ENCODE results near the gene NVL.

Gene NVL

GRCh38 chr1:224266105-224266914, 63.7 kb downstream of the NVL start:
- Histone ChIP-seq H3K9me3 (ENCODE audit: control insufficient read depth, low read length) (no peaks in the 10 kb centered on the region), H3K36me3 (ENCODE audit: control insufficient read depth, insufficient read depth, low read length) (peaks cover 8% of the 10 kb centered on the region), H3K27me3 (ENCODE audit: control insufficient read depth, insufficient read depth, low read length, poor library complexity, severe bottlenecking) (no peaks in the 10 kb centered on the region), H3K4me1 (ENCODE audit: control insufficient read depth, insufficient read depth, low read length) (no peaks in the 10 kb centered on the region), H3K4me3 (ENCODE audit: insufficient read depth, low read depth, low read length) (no peak overlapping the region), H3K27ac (ENCODE audit: insufficient read depth, low read depth, low read length, poor library complexity, severe bottlenecking) (no peak overlapping the region)
- 93 to 95% methylated on average over 3 of the region's 3 CpGs for WGBS, 2 experiments

GRCh38 chr1:224264321-224264720, 65.7 kb downstream of the NVL start:
- Histone ChIP-seq H3K27ac (ENCODE audit: insufficient read depth, low read depth, low read length, poor library complexity, severe bottlenecking) (no peak overlapping the region), H3K4me1 (ENCODE audit: control insufficient read depth, insufficient read depth, low read length) (no peaks in the 10 kb centered on the region)

GRCh38 chr1:224262373-224263054, 67.5 kb downstream of the NVL start:
- Histone ChIP-seq H3K27ac (ENCODE audit: insufficient read depth, low read depth, low read length, poor library complexity, severe bottlenecking) (no peak overlapping the region), H3K36me3 (ENCODE audit: control insufficient read depth, insufficient read depth, low read length) (no peaks in the 10 kb centered on the region), H3K27me3 (ENCODE audit: control insufficient read depth, insufficient read depth, low read length, poor library complexity, severe bottlenecking) (no peaks in the 10 kb centered on the region), H3K4me3 (ENCODE audit: insufficient read depth, low read depth, low read length) (no peak overlapping the region), H3K4me1 (ENCODE audit: control insufficient read depth, insufficient read depth, low read length) (no peaks in the 10 kb centered on the region), H3K9me3 (ENCODE audit: control insufficient read depth, low read length) (no peaks in the 10 kb centered on the region)
- whole genome bisulfite sequencing, 2 experiments: 99 to 100% methylated on average over 2 of the region's 2 CpGs

More at GRCh38 chr1:224264321-224264720, 65.7 kb downstream of the NVL start:
- no peaks in the 10 kb centered on the region for H3K9me3 ChIP-seq (ENCODE audit: control insufficient read depth, low read length)
- peaks cover 6% of the 10 kb centered on the region for H3K36me3 ChIP-seq (ENCODE audit: control insufficient read depth, insufficient read depth, low read length)
- no peaks in the 10 kb centered on the region for H3K27me3 ChIP-seq (ENCODE audit: control insufficient read depth, insufficient read depth, low read length, poor library complexity, severe bottlenecking)
- no peak overlapping the region for H3K4me3 ChIP-seq (ENCODE audit: insufficient read depth, low read depth, low read length)
- WGBS, 2 experiments: 95 to 99% methylated on average over 3 to 4 of the region's 6 CpGs

GRCh38 chr1:224259986-224260385, 70.0 kb downstream of the NVL start:
- 94 to 95% methylated on average over 5 of the region's 5 CpGs for WGBS, 2 experiments
- Histone ChIP-seq H3K4me3 (ENCODE audit: insufficient read depth, low read depth, low read length) (no peak overlapping the region), H3K27me3 (ENCODE audit: control insufficient read depth, insufficient read depth, low read length, poor library complexity, severe bottlenecking) (no peaks in the 10 kb centered on the region), H3K36me3 (ENCODE audit: control insufficient read depth, insufficient read depth, low read length) (no peaks in the 10 kb centered on the region), H3K9me3 (ENCODE audit: control insufficient read depth, low read length) (no peaks in the 10 kb centered on the region), H3K4me1 (ENCODE audit: control insufficient read depth, insufficient read depth, low read length) (no peaks in the 10 kb centered on the region), H3K27ac (ENCODE audit: insufficient read depth, low read depth, low read length, poor library complexity, severe bottlenecking) (no peak overlapping the region)

- Histone ChIP-seq H3K36me3 (ENCODE audit: control insufficient read depth, insufficient read depth, low read length) (no peaks in the 10 kb centered on the region), H3K9me3 (ENCODE audit: control insufficient read depth, low read length) (no peaks in the 10 kb centered on the region), H3K27me3 (ENCODE audit: control insufficient read depth, insufficient read depth, low read length, poor library complexity, severe bottlenecking) (no peaks in the 10 kb centered on the region), H3K4me3 (ENCODE audit: insufficient read depth, low read depth, low read length) (no peak overlapping the region), H3K4me1 (ENCODE audit: control insufficient read depth, insufficient read depth, low read length) (no peaks in the 10 kb centered on the region), H3K27ac (ENCODE audit: insufficient read depth, low read depth, low read length, poor library complexity, severe bottlenecking) (no peak overlapping the region)
- no CpG with 5 or more reads among the region's 1 CpG for WGBS, 2 experiments
Observed at GRCh38 chr1:224258351-224258750, 71.6 kb downstream of the NVL start.

- no peaks in the 10 kb centered on the region for H3K4me1 ChIP-seq (ENCODE audit: control insufficient read depth, insufficient read depth, low read length)
- no peak overlapping the region for H3K4me3 ChIP-seq (ENCODE audit: insufficient read depth, low read depth, low read length)
- H3K36me3 ChIP-seq (ENCODE audit: control insufficient read depth, insufficient read depth, low read length): no peaks in the 10 kb centered on the region
- H3K9me3 ChIP-seq (ENCODE audit: control insufficient read depth, low read length): no peaks in the 10 kb centered on the region
- no peaks in the 10 kb centered on the region for H3K27me3 ChIP-seq (ENCODE audit: control insufficient read depth, insufficient read depth, low read length, poor library complexity, severe bottlenecking)
- no peak overlapping the region for H3K27ac ChIP-seq (ENCODE audit: insufficient read depth, low read depth, low read length, poor library complexity, severe bottlenecking)
- 37 to 43% methylated on average over 3 of the region's 3 CpGs for whole genome bisulfite sequencing, 2 experiments
Observed at GRCh38 chr1:224256640-224257039, 73.3 kb downstream of the NVL start.

- Histone ChIP-seq H3K4me3 (ENCODE audit: insufficient read depth, low read depth, low read length) (no peak overlapping the region), H3K27me3 (ENCODE audit: control insufficient read depth, insufficient read depth, low read length, poor library complexity, severe bottlenecking) (no peaks in the 10 kb centered on the region), H3K27ac (ENCODE audit: insufficient read depth, low read depth, low read length, poor library complexity, severe bottlenecking) (no peak overlapping the region), H3K4me1 (ENCODE audit: control insufficient read depth, insufficient read depth, low read length) (no peaks in the 10 kb centered on the region), H3K9me3 (ENCODE audit: control insufficient read depth, low read length) (no peaks in the 10 kb centered on the region), H3K36me3 (ENCODE audit: control insufficient read depth, insufficient read depth, low read length) (no peaks in the 10 kb centered on the region)
- WGBS, 2 experiments: 84 to 94% methylated on average over 1 of the region's 1 CpG
Observed at GRCh38 chr1:224253721-224254120, 76.3 kb downstream of the NVL start.

GRCh38 chr1:224252479-224252878, 77.5 kb downstream of the NVL start:
- Histone ChIP-seq H3K4me3 (ENCODE audit: insufficient read depth, low read depth, low read length) (no peak overlapping the region), H3K9me3 (ENCODE audit: control insufficient read depth, low read length) (no peaks in the 10 kb centered on the region), H3K27me3 (ENCODE audit: control insufficient read depth, insufficient read depth, low read length, poor library complexity, severe bottlenecking) (no peaks in the 10 kb centered on the region), H3K36me3 (ENCODE audit: control insufficient read depth, insufficient read depth, low read length) (peaks cover 4% of the 10 kb centered on the region), H3K4me1 (ENCODE audit: control insufficient read depth, insufficient read depth, low read length) (no peaks in the 10 kb centered on the region), H3K27ac (ENCODE audit: insufficient read depth, low read depth, low read length, poor library complexity, severe bottlenecking) (no peak overlapping the region)

- Histone ChIP-seq H3K4me3 (ENCODE audit: insufficient read depth, low read depth, low read length) (no peak overlapping the region), H3K36me3 (ENCODE audit: control insufficient read depth, insufficient read depth, low read length) (peaks cover 4% of the 10 kb centered on the region), H3K9me3 (ENCODE audit: control insufficient read depth, low read length) (no peaks in the 10 kb centered on the region), H3K27ac (ENCODE audit: insufficient read depth, low read depth, low read length, poor library complexity, severe bottlenecking) (no peak overlapping the region), H3K27me3 (ENCODE audit: control insufficient read depth, insufficient read depth, low read length, poor library complexity, severe bottlenecking) (no peaks in the 10 kb centered on the region), H3K4me1 (ENCODE audit: control insufficient read depth, insufficient read depth, low read length) (no peaks in the 10 kb centered on the region)
- 84 to 90% methylated on average over 5 of the region's 5 CpGs for WGBS, 2 experiments
Observed at GRCh38 chr1:224251741-224252146, 78.2 kb downstream of the NVL start.

- WGBS, 2 experiments: 88 to 94% methylated on average over 1 of the region's 1 CpG
- H3K36me3 ChIP-seq (ENCODE audit: control insufficient read depth, insufficient read depth, low read length): peaks cover 4% of the 10 kb centered on the region
- H3K9me3 ChIP-seq (ENCODE audit: control insufficient read depth, low read length): no peaks in the 10 kb centered on the region
- H3K4me1 ChIP-seq (ENCODE audit: control insufficient read depth, insufficient read depth, low read length): no peaks in the 10 kb centered on the region
- H3K4me3 ChIP-seq (ENCODE audit: insufficient read depth, low read depth, low read length): no peak overlapping the region
- H3K27me3 ChIP-seq (ENCODE audit: control insufficient read depth, insufficient read depth, low read length, poor library complexity, severe bottlenecking): no peaks in the 10 kb centered on the region
- no peak overlapping the region for H3K27ac ChIP-seq (ENCODE audit: insufficient read depth, low read depth, low read length, poor library complexity, severe bottlenecking)
Observed at GRCh38 chr1:224245188-224245587, 84.8 kb downstream of the NVL start.
